ENCODE measurements around the gene E4F1. TPM values are rescaled to one million over a fixed set of nuclear protein-coding genes. Genes with fewer than 3 reads are reported as not detected.
A peak's percentile ranks its signal among the peaks of the same experiment; 100 is the strongest.

E4F1 gene
- total and polyA plus RNA-seq, 2 of the 13 experiments (the other 11 are each of a cell fraction or from before 2014, with no cell fraction given), result 13.8 to 19.5 TPM

- H3K4me2 ChIP-seq (ENCODE audit: low read depth, low read length), result no peak overlapping the region
- H3K36me3 ChIP-seq (replicated peaks in 1 of 2; ENCODE audit: control insufficient read depth in 1 of 2, insufficient read depth in 2 of 2, low read length in 2 of 2), result peaks cover 7 to 18% of the 10 kb centered on the region in 2 experiments; a peak in 2 of 5 replicates
- in situ Hi-C loops (cut with HindIII; ENCODE audit: extremely low pct_ligation_motif_present, low pct_unique_long_range_greater_than_20kb) (no loop called here), intact Hi-C loops (cut with micrococcal nuclease; ENCODE audit: unreplicated experiment) (no loop called here)
- H3K4me1 ChIP-seq (ENCODE audit: insufficient read depth, low read length), result peaks cover 17% of the 10 kb centered on the region
- no TSS peak for BruUV-seq (replicated peaks)
- H3K79me2 ChIP-seq (ENCODE audit: insufficient read depth, low read length), result no peaks in the 10 kb centered on the region
- FAIRE-seq (no peak), ATAC-seq (no peak), DNase-seq (ENCODE audit: low spot score) (no peak)
- H3K27me3 ChIP-seq (ENCODE audit: control insufficient read depth in 1 of 2, insufficient read depth in 2 of 2, low read length in 2 of 2), result no peaks in the 10 kb centered on the region
- H3K4me3 ChIP-seq (replicated peaks in 1 of 3; ENCODE audit: insufficient read depth in 1 of 3, low read depth in 2 of 3, low read length in 3 of 3), result no peak overlapping the region
- TF ChIP-seq ZNF816 (CRISPR knock-in tag; IDR thresholded peaks at IDR 0.05; ENCODE audit: borderline replicate concordance) (no peak), ZNF275 (CRISPR knock-in tag; IDR thresholded peaks at IDR 0.05; ENCODE audit: borderline replicate concordance) (no peak)
- no peaks in the 10 kb centered on the region for H4K20me1 ChIP-seq (ENCODE audit: insufficient read depth, low read length)
- ChIA-PET CTCF (ENCODE audit: low intra/inter-chr PET ratio, low total read pairs) (no interaction called here), POLR2A (no interaction called here)
- no peak overlapping the region for H3K9ac ChIP-seq (ENCODE audit: insufficient read depth, low read depth, low read length)
- H2AFZ ChIP-seq (ENCODE audit: low read length), result no peak overlapping the region
- whole genome bisulfite sequencing (ENCODE audit: low lambda C conversion rate), result 97% methylated on average over 38 of the region's 50 CpGs
- H3K27ac ChIP-seq (ENCODE audit: extremely low read length, insufficient read depth, low read length), result no peak overlapping the region
- H3K9me3 ChIP-seq (ENCODE audit: low read length), result no peaks in the 10 kb centered on the region
Measured at GRCh38 chr16:2179107-2179501, 44.3 kb upstream of the E4F1 start.

- Histone ChIP-seq H3K9ac (ENCODE audit: insufficient read depth, low read depth, low read length) (no peak overlapping the region), H3K36me3 (replicated peaks in 1 of 2; ENCODE audit: control insufficient read depth in 1 of 2, insufficient read depth in 2 of 2, low read length in 2 of 2) (peaks cover 6 to 13% of the 10 kb centered on the region in 2 experiments; a peak in 2 of 5 replicates), H3K79me2 (ENCODE audit: insufficient read depth, low read length) (no peaks in the 10 kb centered on the region), H2AFZ (ENCODE audit: low read length) (no peak overlapping the region), H3K27me3 (ENCODE audit: control insufficient read depth in 1 of 2, insufficient read depth in 2 of 2, low read length in 2 of 2) (no peaks in the 10 kb centered on the region), H3K4me3 (replicated peaks in 1 of 3; ENCODE audit: insufficient read depth in 1 of 3, low read depth in 2 of 3, low read length in 3 of 3) (no peak overlapping the region), H3K4me2 (ENCODE audit: low read depth, low read length) (no peak overlapping the region), H3K4me1 (ENCODE audit: insufficient read depth, low read length) (peaks cover 17% of the 10 kb centered on the region), H3K9me3 (ENCODE audit: low read length) (no peaks in the 10 kb centered on the region), H4K20me1 (ENCODE audit: insufficient read depth, low read length) (no peaks in the 10 kb centered on the region), H3K27ac (ENCODE audit: extremely low read length, insufficient read depth, low read length) (no peak overlapping the region)
- ChIA-PET POLR2A (no interaction called here), CTCF (ENCODE audit: low intra/inter-chr PET ratio, low total read pairs) (no interaction called here)
- intact Hi-C loops (cut with micrococcal nuclease; ENCODE audit: unreplicated experiment) (no loop called here), in situ Hi-C loops (cut with HindIII; ENCODE audit: extremely low pct_ligation_motif_present, low pct_unique_long_range_greater_than_20kb) (no loop called here)
- no peak for TF ChIP-seq KDM6A (CRISPR knock-in tag; IDR thresholded peaks at IDR 0.05; ENCODE audit: low read depth)
- TF ChIP-seq AGO2 (optimal IDR thresholded peaks at IDR 0.05; ENCODE audit: low read depth, low read length), result peak; percentile 17
- no peak for TF ChIP-seq ZNF616 (CRISPR knock-in tag; IDR thresholded peaks at IDR 0.05; ENCODE audit: low read depth)
- TF ChIP-seq POLR2G (IDR thresholded peaks at IDR 0.05; ENCODE audit: low read depth, low read length), result 0 out of 2 replicates have a peak, but pooled peaks have one; percentile 32
- no peak for TF ChIP-seq MAX (IDR thresholded peaks at IDR 0.05)
- TF ChIP-seq ZNF367 (CRISPR knock-in tag; IDR thresholded peaks at IDR 0.05; ENCODE audit: borderline replicate concordance), result no peak
- TF ChIP-seq IKZF1 (IDR thresholded peaks at IDR 0.05), result no peak
- no TSS peak for BruUV-seq (replicated peaks)
- FAIRE-seq (no peak), ATAC-seq (no peak), DNase-seq (ENCODE audit: low spot score) (no peak)
- 100% methylated on average over 2 of the region's 31 CpGs for WGBS (ENCODE audit: low lambda C conversion rate)
Measured at GRCh38 chr16:2179576-2179975, 43.8 kb upstream of the E4F1 start.
